ENCODE results near the gene HTRA3. TPM values are rescaled to one million over a fixed set of nuclear protein-coding genes. Genes with fewer than 3 reads are reported as not detected.

Gene HTRA3
- total RNA-seq, 1 donor from 2014 or later: 0.16 TPM

DNA sequence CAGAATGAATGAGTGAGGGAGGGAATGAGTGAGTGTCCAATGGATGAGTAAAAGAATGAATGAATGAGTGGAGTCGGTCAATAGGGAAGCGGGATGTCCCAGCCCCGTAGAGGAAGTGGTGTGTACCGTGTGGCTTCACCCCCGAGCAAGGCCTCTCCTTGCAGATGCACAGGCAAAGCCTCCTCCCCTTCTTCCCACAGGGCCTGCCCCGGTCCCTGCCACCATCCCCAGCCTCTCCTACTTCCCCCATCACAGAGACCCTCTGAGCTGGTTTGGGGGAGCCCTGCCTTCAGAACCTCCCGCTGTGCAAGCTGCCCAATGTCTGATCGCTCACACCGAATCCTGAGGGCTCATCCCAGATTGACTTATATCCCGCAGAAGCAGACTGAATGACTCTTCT, 13.6 kb downstream of the HTRA3 start:
- TF ChIP-seq, protein P1, sequence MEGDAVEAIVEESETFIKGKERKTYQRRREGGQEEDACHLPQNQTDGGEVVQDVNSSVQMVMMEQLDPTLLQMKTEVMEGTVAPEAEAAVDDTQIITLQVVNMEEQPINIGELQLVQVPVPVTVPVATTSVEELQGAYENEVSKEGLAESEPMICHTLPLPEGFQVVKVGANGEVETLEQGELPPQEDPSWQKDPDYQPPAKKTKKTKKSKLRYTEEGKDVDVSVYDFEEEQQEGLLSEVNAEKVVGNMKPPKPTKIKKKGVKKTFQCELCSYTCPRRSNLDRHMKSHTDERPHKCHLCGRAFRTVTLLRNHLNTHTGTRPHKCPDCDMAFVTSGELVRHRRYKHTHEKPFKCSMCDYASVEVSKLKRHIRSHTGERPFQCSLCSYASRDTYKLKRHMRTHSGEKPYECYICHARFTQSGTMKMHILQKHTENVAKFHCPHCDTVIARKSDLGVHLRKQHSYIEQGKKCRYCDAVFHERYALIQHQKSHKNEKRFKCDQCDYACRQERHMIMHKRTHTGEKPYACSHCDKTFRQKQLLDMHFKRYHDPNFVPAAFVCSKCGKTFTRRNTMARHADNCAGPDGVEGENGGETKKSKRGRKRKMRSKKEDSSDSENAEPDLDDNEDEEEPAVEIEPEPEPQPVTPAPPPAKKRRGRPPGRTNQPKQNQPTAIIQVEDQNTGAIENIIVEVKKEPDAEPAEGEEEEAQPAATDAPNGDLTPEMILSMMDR (IDR thresholded peaks at IDR 0.05): no peak
- H3K4me3 Mint-ChIP-seq (ENCODE audit: unreplicated experiment): no peak overlapping the region
- H3K36me3 Mint-ChIP-seq (ENCODE audit: unreplicated experiment): no peaks in the 10 kb centered on the region
- H3K9me3 Mint-ChIP-seq (ENCODE audit: unreplicated experiment): no peaks in the 10 kb centered on the region
- DNase-seq (ENCODE audit: extremely low spot score, unreplicated experiment): no peak
- H3K27ac Mint-ChIP-seq (ENCODE audit: unreplicated experiment): no peak overlapping the region
- peaks cover 15% of the 10 kb centered on the region for H3K4me1 Mint-ChIP-seq (ENCODE audit: unreplicated experiment)
- H3K27me3 Mint-ChIP-seq (ENCODE audit: unreplicated experiment): peaks cover 4% of the 10 kb centered on the region

DNA sequence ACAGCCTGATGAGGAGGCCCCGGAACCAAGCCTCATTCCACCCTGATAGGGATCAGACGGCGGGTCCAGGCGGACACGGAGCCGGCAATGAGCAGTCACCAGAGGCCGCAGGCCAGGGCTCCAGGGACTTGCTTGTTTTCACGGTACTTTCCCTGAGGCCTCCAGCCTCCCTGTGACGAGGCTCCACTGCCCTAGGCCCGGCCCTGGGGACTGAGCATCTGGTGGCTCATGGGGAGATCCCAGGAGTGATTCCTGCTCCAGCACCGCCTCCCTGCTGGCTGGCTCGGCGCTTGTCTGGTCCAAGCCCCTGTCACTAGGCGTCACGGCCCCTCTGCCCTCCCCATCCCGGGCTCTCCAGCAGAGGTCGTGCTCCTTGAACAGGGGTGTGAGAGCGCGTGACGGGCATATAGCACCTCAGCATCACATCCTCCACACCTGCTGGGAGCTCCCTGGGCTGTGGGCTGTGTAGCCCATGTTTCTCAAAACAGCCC, 14.1 kb downstream of the HTRA3 start:
- H3K27me3 Mint-ChIP-seq (ENCODE audit: unreplicated experiment): peaks cover 4% of the 10 kb centered on the region
- no peak overlapping the region for H3K27ac Mint-ChIP-seq (ENCODE audit: unreplicated experiment)
- H3K36me3 Mint-ChIP-seq (ENCODE audit: unreplicated experiment): no peaks in the 10 kb centered on the region
- H3K4me1 Mint-ChIP-seq (ENCODE audit: unreplicated experiment): peaks cover 11% of the 10 kb centered on the region
- DNase-seq (ENCODE audit: extremely low spot score, unreplicated experiment): no peak
- H3K9me3 Mint-ChIP-seq (ENCODE audit: unreplicated experiment): no peaks in the 10 kb centered on the region
- no peak overlapping the region for H3K4me3 Mint-ChIP-seq (ENCODE audit: unreplicated experiment)
- TF ChIP-seq, protein P1 (IDR thresholded peaks at IDR 0.05): no peak

DNA sequence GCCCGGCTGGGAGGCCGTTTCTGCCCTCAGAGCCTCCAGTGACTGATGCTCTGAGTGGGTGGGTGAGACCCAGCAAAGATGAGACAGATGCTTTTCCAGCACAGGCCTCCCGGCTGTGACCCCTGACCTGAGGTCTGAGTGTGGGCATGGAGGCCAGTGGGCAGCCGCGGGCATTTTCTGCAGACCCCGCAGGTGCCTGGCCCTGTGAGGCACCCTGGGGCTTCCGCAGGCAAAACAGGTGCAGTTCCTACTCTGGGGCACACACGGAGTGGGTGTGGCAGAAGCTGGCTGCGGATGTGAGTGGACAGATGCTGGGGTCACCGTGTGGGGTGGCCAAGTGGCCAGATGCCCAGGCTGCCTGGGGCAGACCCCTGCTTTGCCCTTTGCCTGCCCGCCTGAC, 14.8 kb downstream of the HTRA3 start:
- no peak for DNase-seq (ENCODE audit: extremely low spot score, unreplicated experiment)
- Mint-ChIP-seq H3K9me3 (ENCODE audit: unreplicated experiment) (no peaks in the 10 kb centered on the region), H3K4me3 (ENCODE audit: unreplicated experiment) (no peak overlapping the region), H3K27ac (ENCODE audit: unreplicated experiment) (no peak overlapping the region), H3K4me1 (ENCODE audit: unreplicated experiment) (peaks cover 4% of the 10 kb centered on the region), H3K27me3 (ENCODE audit: unreplicated experiment) (peaks cover 6% of the 10 kb centered on the region), H3K36me3 (ENCODE audit: unreplicated experiment) (no peaks in the 10 kb centered on the region)
- TF ChIP-seq, protein P1 (IDR thresholded peaks at IDR 0.05): no peak

GRCh38 chr4:8285143-8285975, 15.8 kb downstream of the HTRA3 start:
- H3K27ac Mint-ChIP-seq (ENCODE audit: unreplicated experiment): no peak overlapping the region
- no peak for DNase-seq (ENCODE audit: extremely low spot score, unreplicated experiment)

More at GRCh38 chr4:8285143-8285975, 15.8 kb downstream of the HTRA3 start:
- Mint-ChIP-seq H3K4me3 (ENCODE audit: unreplicated experiment) (no peak overlapping the region), H3K9me3 (ENCODE audit: unreplicated experiment) (no peaks in the 10 kb centered on the region), H3K4me1 (ENCODE audit: unreplicated experiment) (peaks cover 3% of the 10 kb centered on the region), H3K36me3 (ENCODE audit: unreplicated experiment) (no peaks in the 10 kb centered on the region), H3K27me3 (ENCODE audit: unreplicated experiment) (peaks cover 9% of the 10 kb centered on the region)
- TF ChIP-seq, protein P1 (IDR thresholded peaks at IDR 0.05): no peak
